Stimulated activated CD4-positive, alpha-beta T cell treated with anti-CD3 and anti-CD28 coated beads, TNF-alpha, amount 100 ng/mL, for 1 hour (primary cell): ENCODE results near the gene TEX54.
"Not testable (repeated sequence)": the region's sequence is repeated elsewhere in the genome, so short reads cannot be mapped to it uniquely, and the experiment has no call there.

Experiments used
- DNase-seq, 3 donors: peaks; one replicate each; pipeline ENCODE4 v3.0.0-alpha.2; 2020; ENCODE audit warnings: low read depth in 3 of 3, low spot score in 1 of 3

The TEX54 gene

DNA sequence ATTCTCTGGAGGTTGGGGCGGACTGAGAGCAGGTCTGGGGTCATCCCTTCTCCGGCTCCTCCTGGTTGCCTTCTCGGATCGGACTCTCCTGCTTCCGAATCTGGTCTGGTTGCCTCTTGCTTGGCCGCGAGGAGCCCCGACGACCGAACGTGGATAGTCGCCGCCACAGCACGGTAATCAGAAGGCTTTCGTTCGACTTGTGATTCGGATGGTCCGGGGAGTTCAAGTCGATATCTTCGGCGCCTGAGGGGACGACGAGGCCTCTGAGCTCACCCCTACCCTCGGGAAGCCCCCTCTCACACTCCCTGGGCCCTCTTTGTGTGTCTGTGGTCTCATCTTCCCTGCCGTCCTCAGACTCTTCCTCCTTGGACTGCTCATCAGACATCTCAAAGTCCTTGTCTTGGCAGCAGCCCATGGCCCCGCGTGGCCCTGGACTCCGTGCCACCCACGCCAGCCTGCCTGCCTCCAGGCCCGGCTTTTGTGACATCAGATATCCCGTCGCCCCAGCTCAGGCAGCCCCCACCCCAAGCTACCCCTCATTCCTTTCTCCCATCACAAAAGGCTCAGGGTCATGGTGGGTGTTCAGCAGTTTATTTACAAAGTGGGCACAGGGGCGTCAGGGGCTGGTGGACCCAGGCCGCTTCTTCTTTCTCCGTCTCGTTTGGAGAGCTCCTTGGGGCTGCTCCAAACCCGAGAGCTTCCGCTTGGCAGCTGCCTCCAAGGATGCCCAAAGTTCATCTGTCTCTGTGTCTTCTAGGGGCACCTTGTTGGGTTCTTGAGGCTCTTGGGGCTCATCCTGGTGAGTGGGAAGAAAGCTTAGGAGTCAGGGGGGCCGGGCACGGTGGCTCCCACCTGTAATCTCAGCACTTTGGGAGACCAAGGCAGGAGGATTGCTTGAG, at the start of gene TEX54:
TSS of gene TEX54 (minus strand) at position 506 of the 899 bp plus-strand sequence.
- DNase-seq = no peak

DNA sequence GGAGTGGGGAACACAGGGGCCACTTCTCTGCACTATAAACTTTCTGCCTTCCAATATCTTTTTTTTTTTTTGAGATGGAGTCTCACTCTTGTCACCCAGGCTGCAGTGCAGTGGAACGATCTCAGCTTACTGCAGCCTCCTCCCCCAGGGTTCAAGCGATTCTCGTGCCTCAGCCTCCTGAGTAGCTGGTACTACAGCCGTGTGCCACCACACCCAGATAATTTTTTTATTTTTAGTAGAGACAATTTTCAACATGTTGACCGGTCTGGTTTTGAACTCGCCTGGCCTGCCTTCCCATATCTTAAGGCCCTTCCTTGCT, 49.7 kb upstream of the TEX54 start:
- no peak for DNase-seq

DNA sequence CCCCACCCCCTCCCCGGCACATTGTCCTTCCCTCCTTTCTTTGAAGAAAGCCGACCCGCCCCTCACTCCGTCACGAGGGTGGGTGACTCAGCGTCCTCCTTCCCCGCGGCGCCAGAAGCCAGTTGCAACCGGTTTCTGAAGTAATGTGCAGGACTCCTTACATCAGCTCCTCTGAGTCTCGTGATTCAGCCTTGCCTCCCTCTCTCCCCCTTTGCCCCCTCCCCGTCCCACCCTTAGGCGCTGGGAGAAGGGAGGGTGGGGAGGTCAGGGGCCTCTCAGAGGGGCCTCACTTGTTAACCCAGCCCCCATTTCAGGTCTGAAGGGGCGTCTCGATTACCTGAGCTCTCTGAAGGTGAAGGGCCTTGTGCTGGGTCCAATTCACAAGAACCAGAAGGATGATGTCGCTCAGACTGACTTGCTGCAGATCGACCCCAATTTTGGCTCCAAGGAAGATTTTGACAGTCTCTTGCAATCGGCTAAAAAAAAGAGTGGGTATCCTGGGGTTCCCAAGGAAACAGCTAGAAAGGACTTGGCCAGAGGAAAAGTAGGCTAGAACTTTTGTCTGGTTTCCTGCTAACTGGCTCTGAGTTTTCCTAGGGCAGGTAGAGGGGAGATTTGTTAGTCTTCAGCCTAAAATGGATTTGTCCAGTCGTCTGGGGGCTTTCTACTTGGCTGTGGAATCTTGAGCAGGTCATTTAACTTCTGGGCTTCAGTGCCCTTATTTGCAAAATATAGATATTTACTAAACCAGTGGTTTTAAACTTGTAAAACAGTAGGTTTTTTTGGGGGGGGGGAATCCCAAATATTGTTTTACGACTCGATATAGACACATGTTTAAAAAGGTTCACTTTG, 49.2 kb upstream of the TEX54 start:
- peak; percentile 81 to 90 (median 87) for DNase-seq

DNA sequence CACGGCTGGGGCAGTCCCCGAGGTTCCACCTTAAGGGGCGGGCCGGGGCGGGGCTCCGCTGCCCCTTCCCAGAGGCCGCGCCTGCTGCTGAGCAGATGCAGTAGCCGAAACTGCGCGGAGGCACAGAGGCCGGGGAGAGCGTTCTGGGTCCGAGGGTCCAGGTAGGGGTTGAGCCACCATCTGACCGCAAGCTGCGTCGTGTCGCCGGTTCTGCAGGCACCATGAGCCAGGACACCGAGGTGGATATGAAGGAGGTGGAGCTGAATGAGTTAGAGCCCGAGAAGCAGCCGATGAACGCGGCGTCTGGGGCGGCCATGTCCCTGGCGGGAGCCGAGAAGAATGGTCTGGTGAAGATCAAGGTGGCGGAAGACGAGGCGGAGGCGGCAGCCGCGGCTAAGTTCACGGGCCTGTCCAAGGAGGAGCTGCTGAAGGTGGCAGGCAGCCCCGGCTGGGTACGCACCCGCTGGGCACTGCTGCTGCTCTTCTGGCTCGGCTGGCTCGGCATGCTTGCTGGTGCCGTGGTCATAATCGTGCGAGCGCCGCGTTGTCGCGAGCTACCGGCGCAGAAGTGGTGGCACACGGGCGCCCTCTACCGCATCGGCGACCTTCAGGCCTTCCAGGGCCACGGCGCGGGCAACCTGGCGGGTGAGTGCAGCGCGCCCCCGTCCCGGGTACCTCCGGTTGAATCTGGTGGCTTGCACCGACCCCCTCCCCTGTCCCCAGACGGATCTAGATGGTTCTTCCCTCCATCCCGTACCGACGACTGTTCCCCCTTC, 48.4 kb upstream of the TEX54 start, which contains the start of gene SLC3A2:
TSS of gene SLC3A2 (plus strand) at position 94 of the 776 bp plus-strand sequence. CDS start at position 222, 128 bp downstream.
- DNase-seq = peak; percentile 47 to 79 (median 65)

DNA sequence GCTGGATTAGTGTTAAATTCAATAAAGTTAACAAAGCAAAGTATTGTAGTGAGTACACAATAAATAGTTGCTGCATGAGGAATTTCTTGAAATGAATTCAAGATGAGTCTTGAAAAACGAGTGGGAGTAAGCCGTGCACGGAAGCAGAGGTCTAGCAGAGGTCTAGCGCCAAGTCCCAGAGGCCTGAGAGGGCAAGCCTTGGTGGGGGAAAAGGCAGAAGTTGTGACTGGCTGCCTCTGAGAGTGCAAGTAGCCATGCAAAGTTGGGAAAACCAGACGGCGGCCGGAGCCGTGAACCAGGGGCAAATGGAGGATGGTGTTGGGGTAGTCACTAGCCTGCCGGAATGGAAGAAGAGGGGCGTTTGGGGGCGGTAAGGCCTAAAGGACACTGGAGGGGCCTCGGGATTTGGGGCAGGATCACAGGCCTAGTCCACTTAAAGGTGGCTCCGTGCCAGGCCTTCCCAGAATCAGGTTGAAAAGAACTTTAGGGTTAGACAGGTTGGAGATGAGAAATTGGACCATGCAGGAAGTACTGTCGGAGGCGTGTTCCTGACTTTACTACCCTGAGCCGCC, 47.7 kb upstream of the TEX54 start:
- no peak for DNase-seq

DNA sequence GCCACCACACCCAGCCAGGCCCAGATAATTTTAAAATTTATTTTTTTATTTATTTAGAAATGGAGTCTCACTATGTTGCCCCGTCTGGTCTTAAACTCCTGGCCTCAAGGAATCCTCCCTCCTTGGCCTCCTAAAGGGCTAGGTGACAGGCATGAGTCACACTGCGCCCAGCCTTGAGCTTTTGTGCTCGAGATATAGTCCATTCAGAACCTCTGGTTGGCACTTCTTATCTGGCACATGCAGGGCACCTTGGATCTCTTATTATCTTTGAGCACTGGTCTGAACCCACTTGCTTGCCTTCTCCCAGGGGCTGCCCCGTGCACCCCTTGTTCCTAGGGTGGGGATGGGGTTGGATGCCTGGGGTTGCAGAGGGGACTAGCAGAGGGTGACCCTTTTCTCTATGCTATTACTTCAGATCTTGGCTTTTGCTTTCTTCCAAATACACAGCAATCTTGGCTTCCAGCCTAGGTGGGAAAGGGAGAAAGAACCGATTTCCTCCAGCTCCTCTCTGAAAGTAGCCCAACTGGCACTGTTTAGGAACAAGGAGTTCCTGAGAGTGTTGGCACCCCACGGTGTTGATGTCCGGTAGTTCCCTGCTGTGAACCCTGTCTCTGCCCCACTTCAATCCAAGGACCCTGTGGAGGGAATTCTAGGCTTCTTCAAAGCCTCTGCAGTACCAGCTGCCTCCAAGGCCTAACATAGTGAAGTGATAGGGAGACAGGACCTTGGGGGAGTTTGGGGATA, 46.8 kb upstream of the TEX54 start:
- DNase-seq = no peak

DNA sequence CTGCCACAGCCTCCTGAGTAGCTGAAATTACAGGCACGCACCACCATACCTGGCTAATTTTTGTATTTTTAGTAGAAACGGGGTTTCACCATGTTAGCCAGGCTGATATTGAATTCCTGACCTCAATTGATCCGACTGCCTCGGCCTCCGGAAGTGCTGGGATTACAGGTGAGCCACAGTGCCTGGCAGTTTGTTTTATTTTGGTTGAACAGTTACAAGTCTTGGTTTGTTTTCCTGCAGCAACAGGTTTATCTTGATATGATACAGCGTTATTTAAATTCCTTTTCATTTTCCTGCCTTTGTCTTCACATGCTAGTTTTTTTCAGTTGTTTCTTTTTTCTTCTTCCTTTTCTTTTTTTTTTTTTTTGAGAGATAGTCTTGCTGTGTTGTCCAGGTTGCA, 44.1 kb upstream of the TEX54 start:
- DNase-seq = no peak

DNA sequence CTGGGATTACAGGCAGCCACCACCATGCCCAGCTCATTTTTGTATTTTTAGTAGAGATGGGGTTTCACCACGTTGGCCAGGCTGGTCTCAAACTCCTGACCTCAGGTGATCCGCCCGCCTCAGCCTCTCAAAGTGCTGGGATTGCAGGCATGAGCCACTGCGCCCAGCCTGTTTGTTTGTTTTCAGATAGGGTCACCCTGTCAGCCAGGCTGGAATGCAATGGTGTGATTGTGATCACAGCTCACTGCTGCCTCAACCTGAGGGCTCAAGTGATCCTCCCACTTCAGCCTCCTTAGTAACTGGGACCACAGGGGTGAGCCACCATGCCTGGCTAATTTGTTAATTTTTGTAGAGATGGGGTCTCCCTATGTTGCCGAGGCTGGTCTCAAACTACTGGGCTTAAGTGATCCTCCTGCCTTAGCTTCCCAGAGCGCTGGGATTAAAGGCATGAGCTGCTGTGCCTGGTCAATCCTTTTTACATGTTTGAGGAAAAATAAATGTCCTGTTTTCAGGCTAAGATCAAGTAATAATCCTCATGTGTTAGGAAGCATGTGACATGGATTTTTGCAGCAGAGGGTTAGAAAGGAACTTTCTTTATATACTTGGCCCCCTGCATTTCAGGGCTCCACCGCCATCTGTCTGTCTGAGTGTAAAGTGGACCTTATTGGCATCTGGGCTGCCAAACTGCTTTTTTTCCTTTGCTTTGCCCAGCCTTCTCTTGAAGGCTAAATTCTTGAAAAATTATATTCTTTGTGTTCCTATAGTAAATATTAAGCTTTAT, 43.2 kb upstream of the TEX54 start:
- DNase-seq = no peak

DNA sequence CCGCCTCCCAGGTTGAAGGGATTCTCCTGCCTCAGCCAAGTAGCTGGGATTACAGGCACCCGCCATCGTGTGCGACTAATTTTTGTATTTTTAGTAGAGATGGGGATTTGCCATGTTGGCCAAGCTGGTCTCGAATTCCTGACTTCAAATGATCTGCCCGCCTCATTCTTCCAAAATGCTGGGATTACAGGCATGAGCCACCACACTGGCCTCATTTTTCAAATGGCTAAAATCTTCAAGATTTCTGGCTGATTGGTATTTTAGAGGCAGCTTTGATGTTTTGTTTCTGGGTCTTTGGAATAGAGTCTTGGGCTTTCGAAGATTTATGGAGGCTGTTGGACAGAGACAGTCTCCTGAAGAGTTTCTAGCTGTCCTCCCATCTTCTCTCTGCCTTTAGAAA, 42.2 kb upstream of the TEX54 start:
- DNase-seq = no peak

DNA sequence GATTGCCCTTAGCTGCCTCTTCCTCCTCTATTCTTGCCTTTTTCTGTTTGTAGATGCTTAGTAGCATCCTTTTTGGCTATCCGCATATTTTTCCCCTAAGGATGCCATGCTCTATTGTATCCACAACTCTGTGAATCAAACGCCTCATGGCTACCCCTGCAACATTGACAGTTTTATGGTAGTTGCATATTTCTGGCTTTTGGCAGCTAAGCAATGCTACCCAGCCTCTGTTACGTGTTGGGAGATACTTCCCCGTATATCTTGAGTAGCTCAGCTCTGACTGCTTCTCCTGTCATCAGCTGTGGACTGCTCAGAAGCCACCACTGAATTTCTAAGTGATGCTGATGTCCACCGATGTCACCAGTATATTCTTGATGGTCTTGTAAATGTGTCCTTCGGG, 33.0 kb upstream of the TEX54 start:
- no peak for DNase-seq

DNA sequence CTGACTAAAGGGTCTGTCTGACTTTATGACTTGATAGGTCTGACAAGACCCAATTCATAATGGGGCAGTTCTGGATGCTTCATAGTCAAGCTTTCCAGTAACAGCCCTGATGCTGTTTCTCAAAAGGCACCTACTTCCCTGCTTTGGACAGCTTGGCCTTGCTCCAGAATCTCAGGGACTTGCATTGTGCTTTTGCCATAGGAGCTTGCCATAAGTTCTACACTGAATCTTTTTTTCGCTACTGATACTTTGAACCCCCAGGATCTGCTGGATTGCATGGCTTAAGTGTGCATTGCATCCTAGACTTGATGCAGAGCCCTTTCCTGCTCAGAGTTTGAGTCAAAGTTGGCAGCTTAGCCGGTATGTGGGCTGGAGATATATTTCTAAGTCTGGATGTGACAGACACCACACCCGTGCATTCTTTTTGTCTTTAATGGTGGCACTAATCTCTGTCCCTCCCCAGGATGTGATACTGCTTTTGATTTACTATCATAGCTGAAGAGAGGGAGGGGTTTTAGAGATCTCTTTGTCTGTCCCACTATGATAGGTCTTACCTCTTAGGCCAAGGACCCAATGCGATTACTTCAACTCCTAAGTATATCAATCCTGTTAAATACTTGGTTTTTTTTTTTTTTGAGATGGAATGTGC, 31.2 kb upstream of the TEX54 start:
- no peak for DNase-seq

DNA sequence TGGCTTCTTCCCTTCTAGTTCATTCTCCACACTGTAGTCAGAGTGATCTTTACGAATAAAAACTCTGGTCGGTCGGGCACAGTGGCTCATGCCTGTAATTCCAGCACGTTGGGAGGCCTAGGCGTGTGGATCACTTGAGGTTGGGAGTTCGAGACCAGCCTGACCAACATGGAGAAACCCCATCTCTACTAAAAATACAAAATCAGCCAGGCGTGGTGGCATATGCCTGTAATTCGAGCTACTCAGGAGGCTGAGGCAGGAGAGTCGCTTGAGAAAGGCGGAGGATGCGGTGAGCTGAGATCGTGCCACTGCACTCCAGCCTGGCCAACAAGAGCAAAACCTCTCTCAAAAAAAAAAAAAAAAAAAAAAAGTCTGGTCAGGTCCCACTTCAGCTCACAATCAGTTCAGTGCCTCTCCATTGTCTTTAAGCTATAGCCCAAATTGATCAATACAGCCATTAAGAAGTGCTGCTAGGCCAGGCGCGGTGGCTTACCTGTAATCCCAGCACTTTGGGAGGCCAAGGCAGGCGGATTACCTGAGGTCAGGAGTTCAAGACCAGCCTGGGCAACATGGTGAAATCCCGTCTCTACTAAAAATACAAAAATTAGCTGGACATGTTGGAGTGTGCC, 29.0 kb upstream of the TEX54 start:
- DNase-seq = not testable (repeated sequence)

DNA sequence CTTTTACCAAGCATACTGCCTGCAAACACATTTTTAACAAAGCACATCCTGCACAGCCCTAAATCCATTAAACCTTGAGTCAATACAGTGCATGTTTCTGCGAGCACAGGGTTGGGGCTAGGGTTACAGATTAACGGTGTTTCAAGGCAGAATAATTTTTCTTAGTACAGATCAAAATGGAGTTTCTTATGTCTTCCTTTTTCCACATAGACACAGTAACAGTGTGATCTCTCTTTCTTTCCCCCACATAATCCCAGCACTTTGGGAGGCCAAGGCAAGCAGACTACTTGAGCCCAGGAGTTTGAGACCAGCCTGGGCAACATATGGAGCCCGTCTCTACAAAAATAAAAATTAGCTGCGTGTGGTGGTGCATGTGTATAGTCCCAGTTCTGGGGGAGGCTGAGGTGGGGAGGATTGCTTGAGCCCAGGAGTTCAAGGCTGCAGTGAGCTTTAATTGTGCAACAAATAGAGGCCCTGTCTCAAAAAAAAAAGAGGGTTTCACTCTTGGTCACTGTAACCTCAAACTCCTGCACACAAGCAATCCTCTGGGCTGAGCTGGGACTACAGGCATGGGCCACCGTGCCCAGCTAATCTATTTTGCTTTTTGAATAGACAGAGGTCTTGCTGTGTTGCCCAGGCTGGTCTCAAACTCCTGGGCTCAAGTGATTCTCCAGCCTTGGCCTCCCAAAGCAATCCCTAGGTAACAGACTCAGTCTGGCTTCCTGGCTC, 28.4 kb upstream of the TEX54 start:
- DNase-seq = no peak

DNA sequence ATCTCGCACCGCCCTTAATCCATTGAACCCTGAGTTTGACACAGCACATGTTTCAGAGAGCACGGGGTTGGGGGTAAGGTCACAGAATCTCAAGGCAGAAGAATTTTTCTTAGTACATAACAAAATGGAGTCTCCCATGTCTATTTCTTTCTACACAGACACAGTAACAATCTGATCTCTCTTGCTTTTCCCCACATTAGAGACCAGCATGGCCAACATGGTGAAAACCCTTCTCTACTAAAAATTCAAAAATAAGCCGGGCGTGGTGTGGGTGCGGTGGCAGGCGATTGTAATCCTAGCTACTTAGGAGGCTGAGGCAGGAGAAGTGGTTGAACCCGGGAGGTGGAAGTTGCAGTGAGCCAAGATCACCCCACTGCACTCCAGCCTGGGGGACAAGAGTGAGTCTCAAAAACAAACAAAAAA, 26.7 kb upstream of the TEX54 start:
- DNase-seq = not testable (repeated sequence)

DNA sequence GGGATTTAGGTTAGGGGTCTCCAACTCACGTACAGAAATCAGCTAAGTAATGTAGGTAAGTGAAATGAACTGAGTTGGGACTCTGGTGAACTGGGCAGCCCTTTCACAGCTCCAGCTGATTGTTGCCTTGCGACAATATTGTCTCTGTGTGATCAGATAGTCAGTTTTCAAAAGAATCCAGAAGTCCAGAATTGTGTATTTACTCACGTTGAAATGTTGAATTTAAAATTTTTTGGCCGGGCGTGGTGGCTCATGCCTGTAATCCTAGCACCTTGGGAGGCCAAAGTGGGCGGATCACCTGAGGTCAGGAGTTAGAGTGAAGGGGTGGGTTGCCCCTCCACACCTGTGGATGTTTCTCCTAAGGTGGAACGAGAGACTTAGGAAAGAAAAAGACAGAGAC, 25.6 kb upstream of the TEX54 start:
- no peak for DNase-seq

DNA sequence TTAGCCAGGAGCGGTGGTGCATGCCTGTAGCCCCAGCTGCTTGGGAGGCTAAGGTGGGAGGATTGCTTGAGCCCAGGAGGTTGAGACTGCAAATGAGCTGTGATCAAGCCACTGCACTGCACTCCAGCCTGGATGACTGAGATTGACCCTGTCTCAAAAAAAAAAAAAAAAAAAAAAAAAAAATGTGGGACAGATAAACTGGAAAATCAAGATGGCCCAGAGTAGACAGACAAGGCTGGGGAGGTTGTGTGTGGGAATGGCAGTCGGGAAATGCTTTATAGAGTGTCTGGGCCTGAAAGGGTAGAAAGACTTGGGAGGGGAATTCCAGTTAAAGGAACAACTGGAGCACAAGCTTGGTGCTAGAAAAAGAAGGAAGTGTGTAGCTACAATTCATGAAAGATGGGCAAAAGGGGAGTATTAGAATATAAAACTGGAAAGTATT, 24.9 kb upstream of the TEX54 start:
- DNase-seq = no peak

DNA sequence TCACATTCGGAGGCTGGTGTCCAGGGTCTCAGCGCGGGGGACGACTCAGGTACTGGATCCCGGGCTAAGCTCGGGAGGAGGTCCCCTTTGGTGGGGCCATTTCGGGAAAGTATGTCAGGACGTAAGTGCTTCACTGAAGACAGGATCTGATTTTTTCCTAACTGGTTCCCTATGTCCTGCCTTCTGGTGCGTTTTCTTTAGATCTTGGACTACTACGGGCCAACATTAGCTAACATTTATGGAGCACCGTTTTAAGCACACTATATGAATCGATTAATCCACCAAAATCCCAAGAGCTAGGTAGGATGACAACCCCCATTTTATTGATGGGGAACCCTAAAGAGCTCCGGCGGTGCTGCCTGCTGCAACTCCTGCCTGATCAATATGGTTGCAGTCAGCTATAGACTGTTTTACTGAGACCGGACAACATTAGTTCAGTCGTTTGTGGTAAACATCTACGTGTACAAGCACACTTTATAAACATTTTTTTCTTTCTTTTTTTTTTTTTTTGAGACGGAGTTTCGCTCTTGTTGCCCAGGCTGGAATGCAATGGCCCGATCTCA, 23.8 kb upstream of the TEX54 start:
- no peak for DNase-seq
